Hepatocyte (in vitro differentiated cells): ENCODE results near the gene COASY. TPM values are rescaled to one million over a fixed set of nuclear protein-coding genes. Genes with fewer than 3 reads are reported as not detected.

Experiments used
- DNase-seq: peaks from one replicate; pipeline ENCODE4 v3.0.0-alpha.2; 2016; ENCODE audit warnings: low spot score
- H2AFZ ChIP-seq: fragments of 200-600 bp; sonication (generic); 2 replicates; pipeline ENCODE4 v1.6.0; 2016; ENCODE audit warnings: antibody characterized with exemption, mild to moderate bottlenecking
- H3K27ac ChIP-seq: fragments of 200-600 bp; sonication (generic); 2 replicates; pipeline ENCODE4 v1.5.1; 2016; ENCODE audit warnings: mild to moderate bottlenecking
- H3K27me3 ChIP-seq: fragments of 200-600 bp; sonication (generic); 2 replicates; pipeline ENCODE4 v1.6.1; 2016
- H3K36me3 ChIP-seq: fragments of 200-600 bp; sonication (generic); replicated peaks from 2 replicates; pipeline ENCODE4 v1.5.1; 2016; ENCODE audit warnings: low read depth; ENCODE audit not compliant: insufficient read depth
- H3K4me1 ChIP-seq: fragments of 200-600 bp; sonication (generic); 2 replicates; pipeline ENCODE4 v1.5.1; 2016; ENCODE audit warnings: mild to moderate bottlenecking, moderate library complexity; ENCODE audit not compliant: insufficient read depth
- H3K4me2 ChIP-seq: fragments of 200-600 bp; sonication (generic); 2 replicates; pipeline ENCODE4 v1.6.0; 2016
- H3K4me3 ChIP-seq: fragments of 200-600 bp; sonication (generic); 2 replicates; pipeline ENCODE4 v1.5.1; 2016; ENCODE audit warnings: mild to moderate bottlenecking
- H3K79me2 ChIP-seq: fragments of 200-600 bp; sonication (generic); 2 replicates; pipeline ENCODE4 v1.6.0; 2017; ENCODE audit warnings: mild to moderate bottlenecking
- H3K9me2 ChIP-seq: fragments of 200-600 bp; sonication (generic); replicated peaks from 2 replicates; pipeline ENCODE4 v1.6.0; 2017; ENCODE audit warnings: mild to moderate bottlenecking; ENCODE audit not compliant: insufficient read depth
- H3K9me3 ChIP-seq: fragments of 200-600 bp; sonication (generic); 2 replicates; pipeline ENCODE4 v1.5.1; 2016; ENCODE audit warnings: low read depth, mild to moderate bottlenecking
- H4K20me1 ChIP-seq: fragments of 200-600 bp; sonication (generic); 2 replicates; pipeline ENCODE4 v1.6.0; 2016; ENCODE audit warnings: mild to moderate bottlenecking; ENCODE audit not compliant: insufficient read depth, poor library complexity, severe bottlenecking
- EZH2 ChIP-seq: fragments of 200-600 bp; sonication (generic); IDR thresholded peaks from 2 replicates; pipeline ENCODE4 v1.6.1; 2016; ENCODE audit warnings: antibody characterized with exemption, mild to moderate bottlenecking, borderline replicate concordance
- EZH2phosphoT487 ChIP-seq: fragments of 200-600 bp; sonication (generic); IDR thresholded peaks from one replicate; pipeline ENCODE4 v1.6.1; 2018; ENCODE audit warnings: antibody characterized with exemption, mild to moderate bottlenecking, low read depth, moderate library complexity; ENCODE audit not compliant: unreplicated experiment, severe bottlenecking
- WGBS: methylation state at CpG from one replicate; pipeline ENCODE4 v1.1.6; 2016; ENCODE audit warnings: low lambda C conversion rate; ENCODE audit errors: missing lambda C conversion rate; 5-methylcytosine and 5-hydroxymethylcytosine counted together
- polyA plus RNA-seq: library from polyadenylated mRNA; unstranded; fragments of >200 nt; fragmentation: Nextera tagmentation; extraction: Ambion mirVana; gene quantifications from 2 replicates; pipeline ENCODE4 v1.2.1, GENCODE V29; 2016
- total RNA-seq: library from RNA; depleted of rRNA; stranded (reverse); fragments of >200 nt; gene quantifications from 2 replicates; pipeline ENCODE4 v1.2.3, GENCODE V29; 2014
- TF ChIP-seq, protein P1 (sequence below): fragments of 200-600 bp; sonication (generic); IDR thresholded peaks from 2 replicates; pipeline ENCODE4 v1.5.1; 2016; ENCODE audit warnings: antibody characterized with exemption, mild to moderate bottlenecking; ENCODE audit not compliant: poor library complexity

COASY gene
- total and polyA plus RNA-seq, 2 experiments from 2014 or later: 33.9 to 91.6 TPM

DNA sequence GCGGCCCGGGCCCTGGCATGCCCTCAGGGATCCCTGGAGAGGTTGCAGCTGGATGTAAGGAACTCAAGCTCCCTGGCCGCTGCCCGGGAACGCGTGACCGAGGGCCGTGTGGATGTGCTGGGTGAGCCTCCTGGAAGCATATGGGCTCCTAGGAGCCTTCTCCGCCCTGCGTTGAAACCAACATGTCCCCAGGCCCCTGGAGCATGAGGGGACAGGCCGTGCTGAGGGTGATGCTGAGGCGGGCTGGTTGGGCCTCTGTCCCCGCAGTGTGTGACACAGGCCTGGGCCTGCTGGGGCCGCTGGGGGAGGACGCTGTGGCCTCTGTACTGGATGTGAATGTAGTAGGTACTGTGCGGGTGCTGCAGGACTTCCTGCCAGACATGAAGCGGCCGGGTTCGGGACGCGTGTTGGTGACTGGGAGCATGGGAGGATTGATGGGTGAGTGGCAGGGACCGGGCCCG lies 14.9 kb upstream of the COASY start:
- H3K9me2 ChIP-seq: no peaks in the 10 kb centered on the region
- WGBS: 95% methylated on average over 21 of the region's 23 CpGs
- H3K27ac ChIP-seq: no peak overlapping the region
- no peaks in the 10 kb centered on the region for H3K9me3 ChIP-seq
- TF ChIP-seq EZH2phosphoT487 (no peak), EZH2 (no peak)
- TF ChIP-seq, protein P1, sequence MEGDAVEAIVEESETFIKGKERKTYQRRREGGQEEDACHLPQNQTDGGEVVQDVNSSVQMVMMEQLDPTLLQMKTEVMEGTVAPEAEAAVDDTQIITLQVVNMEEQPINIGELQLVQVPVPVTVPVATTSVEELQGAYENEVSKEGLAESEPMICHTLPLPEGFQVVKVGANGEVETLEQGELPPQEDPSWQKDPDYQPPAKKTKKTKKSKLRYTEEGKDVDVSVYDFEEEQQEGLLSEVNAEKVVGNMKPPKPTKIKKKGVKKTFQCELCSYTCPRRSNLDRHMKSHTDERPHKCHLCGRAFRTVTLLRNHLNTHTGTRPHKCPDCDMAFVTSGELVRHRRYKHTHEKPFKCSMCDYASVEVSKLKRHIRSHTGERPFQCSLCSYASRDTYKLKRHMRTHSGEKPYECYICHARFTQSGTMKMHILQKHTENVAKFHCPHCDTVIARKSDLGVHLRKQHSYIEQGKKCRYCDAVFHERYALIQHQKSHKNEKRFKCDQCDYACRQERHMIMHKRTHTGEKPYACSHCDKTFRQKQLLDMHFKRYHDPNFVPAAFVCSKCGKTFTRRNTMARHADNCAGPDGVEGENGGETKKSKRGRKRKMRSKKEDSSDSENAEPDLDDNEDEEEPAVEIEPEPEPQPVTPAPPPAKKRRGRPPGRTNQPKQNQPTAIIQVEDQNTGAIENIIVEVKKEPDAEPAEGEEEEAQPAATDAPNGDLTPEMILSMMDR: no peak
- H3K4me1 ChIP-seq: peaks cover 7% of the 10 kb centered on the region
- DNase-seq: no peak
- no peaks in the 10 kb centered on the region for H4K20me1 ChIP-seq
- H3K79me2 ChIP-seq: no peaks in the 10 kb centered on the region
- no peak overlapping the region for H3K4me2 ChIP-seq
- H3K36me3 ChIP-seq: no peaks in the 10 kb centered on the region
- no peaks in the 10 kb centered on the region for H3K27me3 ChIP-seq
- no peak overlapping the region for H3K4me3 ChIP-seq
- no peak overlapping the region for H2AFZ ChIP-seq

DNA sequence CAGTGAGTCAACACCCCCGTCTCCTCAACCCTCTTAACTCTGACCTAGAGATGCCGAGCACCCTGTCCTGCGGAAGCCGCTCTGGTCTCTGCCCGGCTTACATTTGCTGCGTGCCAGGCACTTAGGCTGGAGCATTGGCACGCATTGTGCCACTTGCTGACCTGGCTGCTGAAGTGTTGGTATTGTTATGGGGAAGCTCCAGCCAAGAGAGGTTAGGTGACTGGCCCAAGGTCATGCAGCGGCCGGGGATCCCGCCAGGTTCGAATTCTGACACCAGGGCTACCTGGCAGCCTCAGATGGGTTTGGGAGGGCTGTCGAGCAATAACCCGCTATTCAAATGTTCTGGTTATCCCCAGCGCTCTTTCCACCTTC lies 14.3 kb upstream of the COASY start:
- no peak for DNase-seq
- Histone ChIP-seq H2AFZ (no peak overlapping the region), H3K4me1 (peaks cover 7% of the 10 kb centered on the region), H3K4me3 (no peak overlapping the region), H3K9me3 (no peaks in the 10 kb centered on the region), H3K27ac (no peak overlapping the region), H3K27me3 (no peaks in the 10 kb centered on the region), H4K20me1 (no peaks in the 10 kb centered on the region), H3K36me3 (no peaks in the 10 kb centered on the region), H3K9me2 (no peaks in the 10 kb centered on the region), H3K4me2 (peak overlapping the region; percentile 79), H3K79me2 (no peaks in the 10 kb centered on the region)
- 94% methylated on average over 14 of the region's 14 CpGs for WGBS
- TF ChIP-seq EZH2 (no peak), EZH2phosphoT487 (no peak)
- TF ChIP-seq, protein P1: no peak

DNA sequence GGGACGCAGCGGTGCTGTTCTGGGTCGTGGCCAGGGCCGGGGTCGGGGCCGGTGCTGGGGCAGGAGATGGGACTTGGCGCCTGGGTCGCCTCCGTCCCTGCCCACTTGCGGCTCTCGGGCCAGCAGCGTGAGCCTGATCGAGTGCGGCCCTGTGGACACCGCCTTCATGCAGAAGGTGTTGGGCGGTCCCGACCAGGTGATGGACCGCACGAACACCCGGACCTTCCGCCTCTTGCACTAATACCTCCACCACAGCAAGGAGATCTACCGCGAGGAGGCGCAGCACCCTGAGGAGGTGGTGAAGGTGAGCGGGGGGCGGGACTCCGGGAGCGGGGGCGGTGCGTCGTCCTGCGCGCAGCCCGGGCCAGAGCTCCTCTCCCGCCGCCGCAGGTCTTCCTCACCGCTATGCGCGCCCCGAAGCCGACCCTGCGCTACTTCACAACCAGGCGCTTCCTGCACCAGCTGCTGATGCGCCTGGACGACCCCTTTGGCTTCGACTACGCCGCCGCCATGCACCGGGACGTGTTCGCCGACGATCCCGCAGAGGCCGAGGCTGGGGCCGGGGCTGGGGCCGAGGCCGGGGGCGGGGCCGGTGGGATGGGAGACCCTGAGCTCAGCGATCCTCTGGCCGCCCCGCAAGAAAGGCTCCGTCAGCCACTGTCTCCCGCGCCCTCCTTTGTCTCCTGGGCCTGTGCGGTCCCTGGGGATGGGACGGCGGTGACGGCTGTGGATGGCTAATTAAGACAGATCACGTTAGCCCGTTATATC lies 13.7 kb upstream of the COASY start:
- Histone ChIP-seq H4K20me1 (no peaks in the 10 kb centered on the region), H3K9me3 (no peaks in the 10 kb centered on the region), H3K4me3 (peak overlapping the region; percentile 51), H3K9me2 (no peaks in the 10 kb centered on the region), H3K79me2 (no peaks in the 10 kb centered on the region), H3K27ac (no peak overlapping the region), H2AFZ (peak overlapping the region; percentile 24), H3K4me2 (peak overlapping the region; percentile 79), H3K4me1 (peaks cover 7% of the 10 kb centered on the region), H3K36me3 (no peaks in the 10 kb centered on the region), H3K27me3 (no peaks in the 10 kb centered on the region)
- WGBS: 13% methylated on average over 46 of the region's 74 CpGs
- TF ChIP-seq EZH2: no peak
- TF ChIP-seq EZH2phosphoT487: no peak
- TF ChIP-seq, protein P1: peak; percentile 59
- DNase-seq: peak; percentile 92
